GM06990 (cell line): ENCODE data around the gene PSMD13.

ENCODE experiments used
- DNase-seq: peaks from one replicate; pipeline ENCODE4 v3.0.0-alpha.2; 2011; ENCODE audit not compliant: insufficient read length; ENCODE audit errors: extremely low read depth
- H3K27me3 ChIP-seq: replicated peaks from 2 replicates; pipeline ENCODE4 v1.6.0; 2011; ENCODE audit warnings: low read length; ENCODE audit not compliant: control insufficient read depth, insufficient read depth
- H3K36me3 ChIP-seq: 2 replicates; pipeline ENCODE4 v1.5.1; 2011; ENCODE audit warnings: low read length; ENCODE audit not compliant: control insufficient read depth, insufficient read depth
- H3K4me3 ChIP-seq: replicated peaks from 2 replicates; pipeline ENCODE4 v1.5.1; 2011; ENCODE audit warnings: low read depth, mild to moderate bottlenecking, control low read depth, low read length
- CTCF ChIP-seq: IDR thresholded peaks from 2 replicates; pipeline ENCODE4 v1.5.1; 2011; ENCODE audit warnings: low read length, control low read depth, mild to moderate bottlenecking, inconsistent platforms; ENCODE audit not compliant: insufficient read depth, poor library complexity, severe bottlenecking

Gene PSMD13

GRCh38 chr11:225734-226453 is 10.9 kb upstream of the PSMD13 start:
- no peak for DNase-seq
- Histone ChIP-seq H3K27me3 (no peaks in the 10 kb centered on the region), H3K36me3 (peaks cover 2% of the 10 kb centered on the region; the same call in 1 of the 2 replicates), H3K4me3 (peak overlapping the region; percentile 6)
- no peak for TF ChIP-seq CTCF

GRCh38 chr11:227824-228379 is 8.9 kb upstream of the PSMD13 start:
- no peak for TF ChIP-seq CTCF
- H3K4me3 ChIP-seq: no peak overlapping the region
- peaks cover 2% of the 10 kb centered on the region; the same call in 1 of the 2 replicates for H3K36me3 ChIP-seq
- H3K27me3 ChIP-seq: no peaks in the 10 kb centered on the region
- DNase-seq: no peak

- no peak overlapping the region for H3K4me3 ChIP-seq
- no peaks in the 10 kb centered on the region for H3K27me3 ChIP-seq
- TF ChIP-seq CTCF: no peak
- H3K36me3 ChIP-seq: 0 out of 2 replicates have a peak, but pooled peaks cover 2% of the 10 kb centered on the region
- no peak for DNase-seq
Measured at GRCh38 chr11:230431-230830, 6.3 kb upstream of the PSMD13 start.

GRCh38 chr11:232783-233565 is 3.8 kb upstream of the PSMD13 start:
- no peak overlapping the region for H3K4me3 ChIP-seq
- DNase-seq: no peak
- no peaks in the 10 kb centered on the region for H3K27me3 ChIP-seq
- H3K36me3 ChIP-seq: 0 out of 2 replicates have a peak, but pooled peaks cover 2% of the 10 kb centered on the region
- TF ChIP-seq CTCF: no peak

GRCh38 chr11:235180-235579 is 1.6 kb upstream of the PSMD13 start:
- DNase-seq: no peak

More at GRCh38 chr11:235180-235579, 1.6 kb upstream of the PSMD13 start:
- peak overlapping the region; percentile 84 for H3K4me3 ChIP-seq
- no peak for TF ChIP-seq CTCF
- H3K36me3 ChIP-seq: no peaks in the 10 kb centered on the region
- no peaks in the 10 kb centered on the region for H3K27me3 ChIP-seq
